ENCODE results near the gene ADAT1.
A peak's percentile ranks its signal among the peaks of the same experiment; 100 is the strongest.

Gene ADAT1

GRCh38 chr16:75576384-75576811, 46.7 kb downstream of the ADAT1 start:
- DNase-seq (ENCODE audit: low spot score) = no peak

DNA sequence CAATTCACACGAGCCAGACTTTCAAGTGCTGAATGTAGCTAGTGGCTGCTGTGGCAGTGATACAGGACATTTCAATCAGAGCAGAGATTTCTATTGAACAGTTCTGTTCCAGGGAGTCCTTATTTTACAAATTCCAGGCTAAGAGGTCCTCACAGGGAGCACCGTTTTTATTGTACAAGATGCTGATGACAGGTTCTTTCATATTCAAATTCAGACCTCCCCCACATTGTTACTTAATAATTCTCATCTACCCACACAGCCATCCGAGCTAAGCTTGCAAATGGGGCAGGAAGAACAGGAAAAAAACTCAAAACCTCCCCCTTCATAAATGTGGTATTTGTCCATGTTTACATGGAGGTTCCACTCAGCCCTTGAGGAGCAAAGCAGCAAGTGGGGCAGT, 47.1 kb downstream of the ADAT1 start:
- DNase-seq (ENCODE audit: low spot score) = no peak

DNA sequence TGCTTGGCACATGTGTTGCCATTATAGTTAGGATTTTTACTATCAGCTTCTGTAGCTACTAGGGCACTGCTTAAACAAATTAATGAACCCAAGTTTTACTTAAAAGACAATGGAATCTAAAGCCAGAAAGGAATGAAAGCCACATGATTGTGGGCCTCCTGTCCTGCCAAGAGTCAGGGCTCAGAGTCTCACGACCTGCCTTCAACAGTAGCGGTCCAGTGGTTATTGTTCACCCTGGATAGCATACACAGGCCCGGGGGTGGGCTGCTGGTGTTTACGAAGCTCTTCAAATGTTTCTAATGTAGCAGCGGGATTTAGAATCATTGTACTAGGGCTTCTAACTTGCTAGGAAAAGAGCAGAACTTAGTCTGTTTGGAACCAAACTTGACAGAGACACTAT, 49.1 kb downstream of the ADAT1 start:
- DNase-seq (ENCODE audit: low spot score) = no peak

GRCh38 chr16:75572864-75573542, 50.1 kb downstream of the ADAT1 start:
- DNase-seq (ENCODE audit: low spot score) = no peak

- no peak for DNase-seq (ENCODE audit: low spot score)
Measured at GRCh38 chr16:75570396-75571065, 52.5 kb downstream of the ADAT1 start.

GRCh38 chr16:75567911-75568310, 55.2 kb downstream of the ADAT1 start:
- no peak for DNase-seq (ENCODE audit: low spot score)

- DNase-seq (ENCODE audit: low spot score) = peak; percentile 26
Measured at GRCh38 chr16:75566758-75567255, 56.3 kb downstream of the ADAT1 start.

DNA sequence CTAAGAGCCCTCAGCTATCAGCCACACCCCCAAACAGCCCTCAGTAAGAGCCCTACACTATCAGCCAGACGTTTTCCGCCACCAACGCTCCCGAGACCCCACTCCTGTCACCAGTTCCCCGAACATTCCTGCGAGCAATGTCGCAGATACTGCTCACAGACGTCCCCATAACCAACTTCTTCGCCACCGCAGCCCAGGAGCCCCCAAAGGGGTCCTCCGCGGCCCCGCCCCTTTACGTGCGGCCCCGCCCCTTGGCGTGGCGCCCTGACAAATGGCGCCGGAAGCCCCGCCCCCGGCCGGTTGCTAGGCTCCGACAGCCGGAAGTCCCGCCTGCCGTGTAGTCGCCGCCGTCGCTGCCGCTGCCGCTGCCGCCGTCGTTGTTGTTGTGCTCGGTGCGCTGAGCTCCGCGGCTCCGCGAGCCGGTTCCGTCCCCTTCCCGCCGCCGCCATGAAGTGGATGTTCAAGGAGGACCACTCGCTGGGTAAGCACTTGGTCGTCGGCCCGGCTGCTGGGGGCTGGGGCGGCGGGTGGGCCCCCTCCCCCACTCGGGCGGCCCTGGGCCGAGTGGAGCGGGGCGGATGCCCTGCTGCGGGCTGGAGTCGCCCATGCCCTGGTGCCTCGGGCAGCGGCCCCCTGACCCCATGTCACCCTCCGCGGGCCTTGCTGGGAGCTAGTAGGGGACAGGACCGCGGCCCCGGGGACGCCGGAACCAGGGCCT, 56.9 kb downstream of the ADAT1 start, which contains the start of gene GABARAPL2:
TSS of gene GABARAPL2 (plus strand) at position 340 of the 718 bp plus-strand sequence. CDS start at position 448, 108 bp downstream.
- DNase-seq (ENCODE audit: low spot score) = peak; percentile 77

DNA sequence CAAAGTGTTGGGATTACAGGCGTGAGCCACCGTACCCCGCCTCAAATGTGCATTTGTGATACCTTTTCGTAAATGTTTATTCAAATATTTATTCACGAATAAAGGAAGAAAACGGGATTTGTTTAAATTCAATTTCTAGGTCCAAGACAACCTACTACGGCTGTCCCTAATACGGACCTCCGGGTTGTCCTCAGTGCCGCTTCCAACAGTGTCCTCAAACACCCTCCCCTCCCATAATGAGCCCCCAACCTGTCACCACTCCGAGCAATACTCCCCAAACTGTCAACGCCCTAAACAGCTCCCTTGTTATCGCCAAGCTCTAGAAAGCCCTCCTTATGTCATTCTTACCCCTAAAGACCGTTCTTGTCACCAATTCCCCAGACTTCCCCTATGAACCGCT, 57.4 kb downstream of the ADAT1 start:
- DNase-seq (ENCODE audit: low spot score) = no peak

DNA sequence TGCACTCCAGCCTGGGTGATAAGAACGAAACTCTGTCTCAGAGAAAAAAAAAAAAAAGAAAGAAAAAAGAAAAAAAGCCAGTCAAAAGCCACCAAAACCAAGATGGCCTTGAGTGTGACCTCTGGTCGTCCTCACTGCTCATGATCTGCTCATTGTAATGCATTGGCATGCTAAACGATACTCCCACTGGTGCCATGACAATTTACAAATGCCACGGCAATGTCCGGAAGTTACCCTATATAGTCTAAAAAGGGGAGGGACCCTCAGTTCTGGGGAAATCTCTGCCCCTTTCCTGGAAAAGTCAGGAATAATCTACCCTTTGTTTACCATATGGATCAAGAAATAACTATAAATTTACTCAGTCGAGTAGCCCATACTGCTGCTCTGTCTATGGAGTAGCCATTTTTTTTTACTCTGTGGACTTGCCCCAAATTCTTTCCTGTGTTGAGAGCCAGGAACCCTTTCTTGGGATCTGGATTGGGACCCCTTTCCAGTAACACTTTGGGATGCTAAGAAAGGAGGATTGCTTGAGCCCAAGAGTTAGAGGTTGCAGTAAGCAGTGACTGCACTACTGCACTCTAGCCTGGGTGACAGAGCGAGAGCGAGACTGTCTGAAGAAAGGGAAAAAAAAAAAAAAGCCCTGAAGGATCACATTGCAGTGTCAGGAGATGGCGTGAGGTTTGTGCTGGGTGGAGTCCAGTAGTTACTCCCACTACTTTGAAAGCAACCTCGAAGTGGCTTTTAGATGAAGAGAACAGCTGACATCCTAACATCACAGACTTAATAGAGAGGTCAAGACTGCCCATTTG, 63.3 kb downstream of the ADAT1 start:
- peak; percentile 52 for DNase-seq (ENCODE audit: low spot score)

- DNase-seq (ENCODE audit: low spot score) = no peak
Measured at GRCh38 chr16:75558846-75559401, 64.2 kb downstream of the ADAT1 start.

- no peak for DNase-seq (ENCODE audit: low spot score)
Measured at GRCh38 chr16:75556431-75556950, 66.6 kb downstream of the ADAT1 start.

- DNase-seq (ENCODE audit: low spot score) = peak; percentile 97
Measured at GRCh38 chr16:75555707-75556430, 67.2 kb downstream of the ADAT1 start, which contains the start of gene TMEM231. TSS of gene TMEM231 (minus strand) at chr16:75556252. CDS start at chr16:75556209, 43 bp downstream.

DNA sequence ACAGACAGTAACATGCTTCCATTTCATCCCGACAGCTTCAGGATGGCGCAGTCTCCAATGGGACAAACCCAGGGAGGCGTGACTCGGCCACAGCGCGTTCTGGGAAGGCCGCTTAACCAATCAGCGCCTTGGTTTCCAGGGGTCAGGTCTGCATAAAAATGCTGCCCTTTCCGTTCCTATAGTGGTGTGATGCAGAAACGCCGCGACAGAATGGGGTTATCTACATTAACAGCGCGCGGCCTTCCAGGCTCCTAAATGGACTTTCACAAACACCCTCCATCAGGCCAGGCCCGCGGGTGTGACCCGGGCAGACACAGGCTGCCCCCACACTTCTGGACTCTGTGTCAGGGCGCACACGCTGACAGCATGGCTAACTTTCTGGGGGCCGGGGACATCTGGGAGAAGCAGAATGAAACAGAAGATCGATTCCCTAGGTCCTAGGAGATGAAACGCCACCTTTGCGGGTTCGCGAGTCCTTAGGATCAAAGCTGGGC, 67.8 kb downstream of the ADAT1 start:
- DNase-seq (ENCODE audit: low spot score) = peak; percentile 95

- no peak for DNase-seq (ENCODE audit: low spot score)
Measured at GRCh38 chr16:75552951-75553350, 70.1 kb downstream of the ADAT1 start.

DNA sequence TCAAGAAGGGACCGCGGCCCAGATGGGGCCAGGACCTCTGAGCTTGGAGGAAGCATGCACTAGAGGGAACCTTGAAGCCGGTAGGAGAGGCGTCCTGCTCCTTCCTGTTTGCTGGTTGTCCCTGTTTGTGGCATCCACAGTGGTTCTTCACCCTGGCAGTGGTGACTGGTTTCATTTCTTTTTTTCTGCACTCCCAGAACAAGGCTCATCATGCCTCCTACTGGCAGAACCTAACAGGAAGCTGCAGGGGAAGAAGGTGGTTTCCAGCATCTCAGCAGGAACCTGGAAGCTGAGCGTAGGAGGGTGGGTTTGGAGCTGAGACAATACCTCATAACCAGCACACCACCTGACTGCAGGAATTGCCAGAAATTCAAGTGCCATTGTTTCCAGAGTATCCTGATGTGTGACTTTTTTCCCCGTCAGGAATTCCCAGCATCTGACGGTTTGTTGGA, 72.8 kb downstream of the ADAT1 start:
- peak; percentile 27 for DNase-seq (ENCODE audit: low spot score)
